Endometrium (tissue), 2 donors: ENCODE data around the gene GRB7.
"Not testable (repeated sequence)": the region's sequence is repeated elsewhere in the genome, so short reads cannot be mapped to it uniquely, and the experiment has no call there.

ENCODE experiments used
- FAIRE-seq: peaks from 2 replicates; lab custom pipeline; 2012; peaks lifted over from hg19 to GRCh38; lab: Jason Lieb, UNC
- donor health status: control.
- donor health status: control.

GRB7 gene

GRCh38 chr17:39752241-39752881 lies 14.6 kb downstream of the GRB7 start:
- no peak for FAIRE-seq

GRCh38 chr17:39753514-39754160 lies 15.9 kb downstream of the GRB7 start:
- no peak for FAIRE-seq

GRCh38 chr17:39754161-39754957 lies 16.6 kb downstream of the GRB7 start:
- no peak for FAIRE-seq

- no peak for FAIRE-seq
Measured at GRCh38 chr17:39754958-39755553, 17.3 kb downstream of the GRB7 start.

- no peak for FAIRE-seq
Measured at GRCh38 chr17:39755554-39756379, 18.0 kb downstream of the GRB7 start.

- FAIRE-seq: no peak
Measured at GRCh38 chr17:39756380-39757079, 18.8 kb downstream of the GRB7 start.

GRCh38 chr17:39757176-39757662 lies 19.5 kb downstream of the GRB7 start:
- FAIRE-seq: no peak

- no peak for FAIRE-seq
Measured at GRCh38 chr17:39757931-39758873, 20.5 kb downstream of the GRB7 start.

GRCh38 chr17:39759204-39759603 lies 21.5 kb downstream of the GRB7 start:
- FAIRE-seq: no peak

- FAIRE-seq: no peak
Measured at GRCh38 chr17:39761861-39762496, 24.2 kb downstream of the GRB7 start.

- FAIRE-seq: no peak
Measured at GRCh38 chr17:39763051-39763820, 25.5 kb downstream of the GRB7 start.

GRCh38 chr17:39764171-39764570 lies 26.4 kb downstream of the GRB7 start:
- not testable (repeated sequence) for FAIRE-seq

GRCh38 chr17:39765175-39765574 lies 27.4 kb downstream of the GRB7 start:
- no peak for FAIRE-seq

- FAIRE-seq: no peak
Measured at GRCh38 chr17:39765766-39766165, 28.0 kb downstream of the GRB7 start.

GRCh38 chr17:39767147-39767546 lies 29.4 kb downstream of the GRB7 start:
- no peak for FAIRE-seq

- FAIRE-seq: no peak
Measured at GRCh38 chr17:39769974-39770587, 32.3 kb downstream of the GRB7 start.

- FAIRE-seq: no peak
Measured at GRCh38 chr17:39772415-39772814, 34.7 kb downstream of the GRB7 start.
